Endothelial cell of umbilical vein (primary cell): ENCODE data around the gene COTL1. TPM values are rescaled to one million over a fixed set of nuclear protein-coding genes. Genes with fewer than 3 reads are reported as not detected.

Experiments used
- BruUV-seq: library from RNA; stranded (reverse); fragments of 400-500 nt; replicated peaks from 2 replicates; lab custom pipeline; 2021; lab: Mats Ljungman, UMichigan
- CTCF ChIA-PET: fragments of 300-600, 350-600 bp; sonication (Branson Sonifier 250); formaldehyde crosslinking; loops from one replicate; lab custom pipeline; 2021; ENCODE audit warnings: antibody characterized with exemption, inconsistent platforms; lab: Charles Lee
- POLR2A ChIA-PET: fragments of 300-600, 350-600 bp; sonication (Branson Sonifier 250); formaldehyde crosslinking; loops from one replicate; lab custom pipeline; 2021; ENCODE audit warnings: antibody characterized with exemption, inconsistent platforms; lab: Charles Lee
- DNase-seq: peaks from one replicate; pipeline ENCODE4 v3.0.0-alpha.2; 2011; ENCODE audit warnings: low read depth, low spot score
- FAIRE-seq: peaks from 2 replicates; lab custom pipeline; 2011; peaks lifted over from hg19 to GRCh38; lab: Jason Lieb, UNC
- H2AFZ ChIP-seq: 2 replicates; pipeline ENCODE4 v1.6.0; 2012; ENCODE audit warnings: low read depth, low read length, control low read depth, inconsistent platforms
- H3K27ac ChIP-seq: 2 replicates; pipeline ENCODE4 v1.5.1; 2011; ENCODE audit warnings: low read depth, mild to moderate bottlenecking, control low read depth, low read length, moderate library complexity; ENCODE audit not compliant: insufficient read depth
- H3K27me3 ChIP-seq, 2 experiments: 2 replicates each; pipeline versions ENCODE4 v1.6.0 to v1.6.1; 2011; ENCODE audit warnings: low read length in 2 of 2, mixed read lengths in 1 of 2; ENCODE audit not compliant: control insufficient read depth in 2 of 2, insufficient read depth in 2 of 2
- H3K36me3 ChIP-seq, 2 experiments: 2 replicates in 1 of 2; 3 replicates in 1 of 2; pipeline ENCODE4 v1.5.1; 2011; ENCODE audit warnings: low read length in 2 of 2, mild to moderate bottlenecking in 1 of 2, moderate library complexity in 1 of 2; ENCODE audit not compliant: control insufficient read depth in 2 of 2, insufficient read depth in 2 of 2; ENCODE audit errors: extremely low read depth in 1 of 2
- H3K4me1 ChIP-seq: 3 replicates; pipeline ENCODE4 v1.5.1; 2011; ENCODE audit warnings: mild to moderate bottlenecking, low read length; ENCODE audit not compliant: control insufficient read depth, insufficient read depth; ENCODE audit errors: extremely low read depth
- H3K4me2 ChIP-seq: 2 replicates; pipeline ENCODE4 v1.6.1; 2011; ENCODE audit warnings: low read length, control low read depth, mixed read lengths; ENCODE audit not compliant: insufficient read depth
- H3K4me3 ChIP-seq, 3 experiments: fragments of 200-600 bp in 1 of 3; sonication (generic), shearing (Covaris generic) in 1 of 3; replicated peaks in 1 of 3; 2 replicates each; pipeline ENCODE4 v1.5.1; 2011 to 2016; ENCODE audit warnings: control low read depth in 3 of 3, low read length in 3 of 3, mild to moderate bottlenecking in 2 of 3, inconsistent platforms in 1 of 3, low read depth in 1 of 3, moderate library complexity in 1 of 3; ENCODE audit not compliant: insufficient read depth in 1 of 3
- H3K79me2 ChIP-seq: 2 replicates; pipeline ENCODE4 v1.6.0; 2012; ENCODE audit warnings: low read length, inconsistent platforms; ENCODE audit not compliant: control insufficient read depth, insufficient read depth
- H3K9ac ChIP-seq: replicated peaks from 2 replicates; pipeline ENCODE3; 2011; ENCODE audit warnings: low read length, control low read depth; ENCODE audit not compliant: insufficient read depth; ENCODE audit errors: extremely low read depth
- H3K9me1 ChIP-seq: replicated peaks from 3 replicates; pipeline ENCODE4 v1.6.0; 2011; ENCODE audit warnings: mild to moderate bottlenecking, low read length; ENCODE audit not compliant: control insufficient read depth, insufficient read depth; ENCODE audit errors: extremely low read depth
- H3K9me3 ChIP-seq: replicated peaks from 2 replicates; pipeline ENCODE4 v1.5.1; 2012; ENCODE audit warnings: low read length, inconsistent platforms; ENCODE audit not compliant: control insufficient read depth, insufficient read depth
- H4K20me1 ChIP-seq: replicated peaks from 2 replicates; pipeline ENCODE3; 2011; ENCODE audit warnings: mild to moderate bottlenecking, low read length; ENCODE audit not compliant: control insufficient read depth, insufficient read depth; ENCODE audit errors: extremely low read depth
- CTCF ChIP-seq, 2 donors: IDR thresholded peaks; 1 replicate in 1 of 2; 2 replicates in 1 of 2; pipeline ENCODE4 v1.5.1; 2011; ENCODE audit warnings: low read length in 2 of 2, mild to moderate bottlenecking in 2 of 2, moderate library complexity in 2 of 2, control low read depth in 1 of 2, inconsistent platforms in 1 of 2, low read depth in 1 of 2; ENCODE audit not compliant: insufficient read depth in 1 of 2; ENCODE audit errors: extremely low read depth in 1 of 2
- EZH2 ChIP-seq: IDR thresholded peaks from 2 replicates; pipeline ENCODE4 v1.6.1; 2012; ENCODE audit warnings: borderline replicate concordance, low read depth, mild to moderate bottlenecking, moderate library complexity, low read length, inconsistent platforms; ENCODE audit not compliant: severe bottlenecking
- FOS ChIP-seq: IDR thresholded peaks from 2 replicates; pipeline ENCODE4 v1.6.1; 2011; ENCODE audit warnings: mild to moderate bottlenecking, low read length, moderate library complexity, borderline replicate concordance; ENCODE audit not compliant: insufficient read depth
- GATA2 ChIP-seq: IDR thresholded peaks from 2 replicates; pipeline ENCODE4 v1.7.0; 2011; ENCODE audit warnings: low read depth, mild to moderate bottlenecking, moderate library complexity, mixed read lengths, low read length; ENCODE audit not compliant: insufficient read length, insufficient read depth
- MYC ChIP-seq: IDR thresholded peaks from one replicate; pipeline ENCODE4 v1.6.1; 2011; ENCODE audit warnings: mild to moderate bottlenecking, low read depth, low read length
- POLR2AphosphoS5 ChIP-seq: IDR thresholded peaks from 2 replicates; pipeline ENCODE4 v1.6.1; 2012; ENCODE audit warnings: low read depth, mild to moderate bottlenecking, control low read depth, low read length, moderate library complexity; ENCODE audit not compliant: insufficient read depth
- dilution Hi-C: fragments of 300-500 bp; cut with MboI; formaldehyde crosslinking; loops from one replicate; pipeline ENCODE4 v1.15.0; 2019; ENCODE audit warnings: low sequenced_read_pairs; ENCODE audit not compliant: extremely low pct_ligation_motif_present
- intact Hi-C: fragments of 100-400 bp; cut with micrococcal nuclease; formaldehyde crosslinking; loops from one replicate; pipeline ENCODE4 v1.10.0; 2022
- polyA plus RNA-seq, 4 experiments: library from polyadenylated mRNA; depleted of rRNA in 3 of 4; stranded (reverse) in 3 of 4; unstranded in 1 of 4; fragments of >200 nt; gene quantifications; 2 replicates each; pipeline versions ENCODE4 v1.2.1 to v1.2.3, GENCODE V29; 2011 to 2012; ENCODE audit warnings: missing spikeins in 1 of 4
- total RNA-seq: library from RNA; stranded (reverse); gene quantifications from 2 replicates; pipeline ENCODE4 v1.2.3, GENCODE V29; 2021
- TF ChIP-seq, protein P1 (sequence below): IDR thresholded peaks from 2 replicates; pipeline ENCODE4 v1.6.1; 2011; ENCODE audit not compliant: insufficient read depth, insufficient read length

The COTL1 gene
- total and polyA plus RNA-seq, 2 donors (not counting 3 experiments of a cell fraction or from before 2014, with no cell fraction given), result 90.0 to 200 TPM

DNA sequence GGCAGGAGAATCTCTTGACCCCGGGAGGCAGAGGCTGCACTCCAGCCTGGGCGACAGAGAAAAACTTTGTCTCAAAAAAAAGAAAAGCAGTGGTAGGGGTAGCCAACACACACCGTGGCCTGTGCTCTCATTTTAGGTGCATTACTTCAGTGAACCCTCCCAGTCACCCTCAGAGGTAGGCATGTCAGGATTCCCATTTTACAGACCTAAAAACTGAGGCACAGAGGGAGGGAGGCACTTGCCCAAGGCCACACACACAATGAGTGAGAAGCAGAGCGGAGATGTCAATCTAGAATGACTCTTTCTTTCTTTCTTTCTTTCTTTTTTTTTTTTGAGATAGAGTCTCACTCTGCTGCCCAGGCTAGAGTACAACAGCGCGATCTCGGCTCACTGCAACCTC, 5.2 kb downstream of the COTL1 start:
- Histone ChIP-seq H4K20me1 (no peaks in the 10 kb centered on the region), H2AFZ (no peak overlapping the region), H3K36me3 (peaks cover 0 to 2% of the 10 kb centered on the region in 2 experiments), H3K4me3 (no peak overlapping the region), H3K4me1 (peaks cover 24% of the 10 kb centered on the region), H3K27ac (no peak overlapping the region), H3K27me3 (no peaks in the 10 kb centered on the region), H3K79me2 (peaks cover 81% of the 10 kb centered on the region), H3K9ac (no peak overlapping the region), H3K9me1 (no peaks in the 10 kb centered on the region), H3K9me3 (no peaks in the 10 kb centered on the region), H3K4me2 (no peak overlapping the region)
- TF ChIP-seq POLR2AphosphoS5 (no peak), EZH2 (no peak), FOS (no peak), MYC (no peak), CTCF (IDR thresholded peaks at IDR 0.05; ENCODE audit: extremely low read depth in 1 of 2, insufficient read depth in 1 of 2, low read depth in 1 of 2, low read length in 2 of 2) (no peak), GATA2 (no peak)
- TF ChIP-seq, protein P1, sequence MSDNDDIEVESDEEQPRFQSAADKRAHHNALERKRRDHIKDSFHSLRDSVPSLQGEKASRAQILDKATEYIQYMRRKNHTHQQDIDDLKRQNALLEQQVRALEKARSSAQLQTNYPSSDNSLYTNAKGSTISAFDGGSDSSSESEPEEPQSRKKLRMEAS, result no peak
- intact Hi-C loops, result no loop called here
- CTCF ChIA-PET, result interaction anchor here (1.1 kb wide), 1 partner anchor 99 kb away, joined by 3 read pairs; no protein-coding TSS in a partner anchor
- no peak for FAIRE-seq
- BruUV-seq, result no TSS peak
- dilution Hi-C loops, result loop anchor here (25.0 kb wide), 1 partner anchor 100 kb away; the partner anchor contains the start of gene MEAK7
- POLR2A ChIA-PET, result no interaction called here
- DNase-seq, result no peak
